WTC11 (cell line): ENCODE results near the gene GPR62.

Experiments used
- AFF4 ChIP-seq: sonication (generic); formaldehyde crosslinking; IDR thresholded peaks from 2 replicates; pipeline ENCODE4 v1.8.1; 2023; ENCODE audit warnings: mild to moderate bottlenecking, missing genetic modification reagents, borderline replicate concordance
- ATF3 ChIP-seq: sonication (generic); formaldehyde crosslinking; conservative IDR thresholded peaks from 2 replicates; pipeline ENCODE4 v1.8.1; 2022; ENCODE audit warnings: mild to moderate bottlenecking, missing genetic modification reagents
- CTCF ChIP-seq: fragments of 200-600 bp; IDR thresholded peaks from 2 replicates; pipeline ENCODE4 v1.8.0; 2022; ENCODE audit warnings: antibody characterized with exemption
- FOXJ3 ChIP-seq: sonication (generic); formaldehyde crosslinking; IDR thresholded peaks from 2 replicates; pipeline ENCODE4 v1.9.0; 2021; ENCODE audit warnings: missing genetic modification reagents, mild to moderate bottlenecking, borderline replicate concordance
- NR2C2 ChIP-seq: sonication (generic); formaldehyde crosslinking; IDR thresholded peaks from 2 replicates; pipeline ENCODE4 v1.8.0; 2022; ENCODE audit warnings: mild to moderate bottlenecking, missing genetic modification reagents
- TF ChIP-seq, protein P1 (sequence below): sonication (generic); formaldehyde crosslinking; IDR thresholded peaks from 2 replicates; pipeline ENCODE4 v1.8.0; 2022; ENCODE audit warnings: mild to moderate bottlenecking, missing genetic modification reagents

GRCh38 chr3:51937014-51937413 is 18.2 kb upstream of the GPR62 start:
- no peak for TF ChIP-seq CTCF
- TF ChIP-seq AFF4 (CRISPR knock-in tag) = no peak
- no peak for TF ChIP-seq FOXJ3 (CRISPR knock-in tag)
- TF ChIP-seq, protein P1, sequence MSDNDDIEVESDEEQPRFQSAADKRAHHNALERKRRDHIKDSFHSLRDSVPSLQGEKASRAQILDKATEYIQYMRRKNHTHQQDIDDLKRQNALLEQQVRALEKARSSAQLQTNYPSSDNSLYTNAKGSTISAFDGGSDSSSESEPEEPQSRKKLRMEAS = no peak
- TF ChIP-seq NR2C2 (CRISPR knock-in tag) = no peak
- no peak for TF ChIP-seq ATF3
